PC-9 (cell line): ENCODE measurements around the gene ATG10.

Source experiments
- EZH2 ChIP-seq: fragments of 200-600 bp; sonication (generic); IDR thresholded peaks from 2 replicates; pipeline ENCODE4 v1.8.0; 2017; ENCODE audit warnings: antibody characterized with exemption, low read depth
- TF ChIP-seq, protein P1 (sequence below): fragments of 200-600 bp; sonication (generic); conservative IDR thresholded peaks from 2 replicates; pipeline ENCODE4 v1.6.1; 2017; ENCODE audit warnings: mixed run types, antibody characterized with exemption, mild to moderate bottlenecking, moderate library complexity

DNA sequence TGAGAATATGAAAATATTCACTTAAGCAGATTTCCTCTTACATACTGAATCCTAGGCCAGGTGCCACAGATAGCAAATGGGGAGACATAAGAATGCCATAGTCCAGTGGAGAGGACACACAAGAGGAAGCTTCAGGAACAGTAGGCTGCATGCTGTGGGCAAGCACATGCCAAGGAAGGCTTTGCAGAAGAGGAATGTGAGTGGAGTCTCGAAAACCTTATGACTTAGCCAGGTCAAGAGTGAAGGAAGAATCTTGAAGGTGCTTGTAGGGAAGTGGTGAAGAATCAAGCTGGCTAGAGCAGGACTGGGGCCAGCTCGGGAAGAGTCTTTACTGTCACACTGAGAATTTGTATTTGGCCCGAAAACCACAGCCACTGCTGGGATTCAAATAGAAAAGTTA lies 285.9 kb downstream of the ATG10 start:
- TF ChIP-seq, protein P1, sequence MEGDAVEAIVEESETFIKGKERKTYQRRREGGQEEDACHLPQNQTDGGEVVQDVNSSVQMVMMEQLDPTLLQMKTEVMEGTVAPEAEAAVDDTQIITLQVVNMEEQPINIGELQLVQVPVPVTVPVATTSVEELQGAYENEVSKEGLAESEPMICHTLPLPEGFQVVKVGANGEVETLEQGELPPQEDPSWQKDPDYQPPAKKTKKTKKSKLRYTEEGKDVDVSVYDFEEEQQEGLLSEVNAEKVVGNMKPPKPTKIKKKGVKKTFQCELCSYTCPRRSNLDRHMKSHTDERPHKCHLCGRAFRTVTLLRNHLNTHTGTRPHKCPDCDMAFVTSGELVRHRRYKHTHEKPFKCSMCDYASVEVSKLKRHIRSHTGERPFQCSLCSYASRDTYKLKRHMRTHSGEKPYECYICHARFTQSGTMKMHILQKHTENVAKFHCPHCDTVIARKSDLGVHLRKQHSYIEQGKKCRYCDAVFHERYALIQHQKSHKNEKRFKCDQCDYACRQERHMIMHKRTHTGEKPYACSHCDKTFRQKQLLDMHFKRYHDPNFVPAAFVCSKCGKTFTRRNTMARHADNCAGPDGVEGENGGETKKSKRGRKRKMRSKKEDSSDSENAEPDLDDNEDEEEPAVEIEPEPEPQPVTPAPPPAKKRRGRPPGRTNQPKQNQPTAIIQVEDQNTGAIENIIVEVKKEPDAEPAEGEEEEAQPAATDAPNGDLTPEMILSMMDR = no peak
- no peak for TF ChIP-seq EZH2
